Prostate gland (tissue), 2 donors: ENCODE results near the gene PCDH9. TPM values are rescaled to one million over a fixed set of nuclear protein-coding genes. Genes with fewer than 3 reads are reported as not detected.
A peak's percentile ranks its signal among the peaks of the same experiment; 100 is the strongest.

Experiments used
- DNase-seq: peaks from one replicate; pipeline ENCODE4 v3.0.0-alpha.2; 2019; ENCODE audit warnings: low spot score
- H3K27ac ChIP-seq, 2 donors: fragments of 200-600 bp; sonication (generic); 2 replicates each; pipeline ENCODE4 v1.5.1; 2017 to 2019
- H3K27me3 ChIP-seq: fragments of 200-600 bp; sonication (generic); replicated peaks from 2 replicates; pipeline ENCODE4 v1.5.1; 2019; ENCODE audit not compliant: insufficient read depth
- H3K36me3 ChIP-seq, 2 donors: fragments of 200-600 bp; sonication (generic); 1 replicate in 1 of 2; 2 replicates in 1 of 2; pipeline versions ENCODE4 v1.5.1 to v1.8.1; 2017 to 2019
- H3K4me1 ChIP-seq: fragments of 200-600 bp; sonication (generic); replicated peaks from 2 replicates; pipeline ENCODE4 v1.5.1; 2019
- H3K4me3 ChIP-seq, 2 donors: fragments of 200-600 bp; sonication (generic); 2 replicates each; pipeline ENCODE4 v1.5.1; 2017 to 2019
- H3K9me3 ChIP-seq: fragments of 200-600 bp; sonication (generic); 2 replicates; pipeline ENCODE4 v1.5.1; 2017
- POLR2A ChIP-seq: fragments of 450-650 bp; IDR thresholded peaks from one replicate; pipeline ENCODE4 v1.6.1; 2016; ENCODE audit warnings: antibody characterized with exemption, mild to moderate bottlenecking
- POLR2AphosphoS5 ChIP-seq: sonication (generic); formaldehyde crosslinking; IDR thresholded peaks from one replicate; pipeline ENCODE4 v1.6.1; 2017; ENCODE audit warnings: antibody characterized with exemption
- WGBS: methylation state at CpG from one replicate; pipeline ENCODE4 v1.1.5; 2018; 5-methylcytosine and 5-hydroxymethylcytosine counted together
- intact Hi-C: fragments of 100-400 bp; cut with DNase I; formaldehyde crosslinking; loops from one replicate; pipeline ENCODE4 v1.14.2; 2022
- total RNA-seq, 2 donors: library from RNA; depleted of rRNA; stranded (reverse); fragments of >200 nt; gene quantifications; one replicate each; pipeline ENCODE4 v1.1.0, GENCODE V29; 2016
- TF ChIP-seq, protein P1 (sequence below), 4 experiments: fragments of 200-600 bp in 2 of 4; fragments of 450-650 bp in 2 of 4; sonication (generic) in 2 of 4; IDR thresholded peaks; 1 replicate in 3 of 4; 2 replicates in 1 of 4; pipeline ENCODE4 v1.5.1; 2016 to 2019; ENCODE audit warnings: antibody characterized with exemption in 4 of 4, mild to moderate bottlenecking in 2 of 4, moderate library complexity in 2 of 4

PCDH9 gene
- total RNA-seq, 2 donors from 2014 or later: 1.8 to 5.5 TPM

GRCh38 chr13:66322193-66322740, 907.9 kb downstream of the PCDH9 start:
- TF ChIP-seq POLR2A (no peak), POLR2AphosphoS5 (no peak)
- TF ChIP-seq, protein P1, sequence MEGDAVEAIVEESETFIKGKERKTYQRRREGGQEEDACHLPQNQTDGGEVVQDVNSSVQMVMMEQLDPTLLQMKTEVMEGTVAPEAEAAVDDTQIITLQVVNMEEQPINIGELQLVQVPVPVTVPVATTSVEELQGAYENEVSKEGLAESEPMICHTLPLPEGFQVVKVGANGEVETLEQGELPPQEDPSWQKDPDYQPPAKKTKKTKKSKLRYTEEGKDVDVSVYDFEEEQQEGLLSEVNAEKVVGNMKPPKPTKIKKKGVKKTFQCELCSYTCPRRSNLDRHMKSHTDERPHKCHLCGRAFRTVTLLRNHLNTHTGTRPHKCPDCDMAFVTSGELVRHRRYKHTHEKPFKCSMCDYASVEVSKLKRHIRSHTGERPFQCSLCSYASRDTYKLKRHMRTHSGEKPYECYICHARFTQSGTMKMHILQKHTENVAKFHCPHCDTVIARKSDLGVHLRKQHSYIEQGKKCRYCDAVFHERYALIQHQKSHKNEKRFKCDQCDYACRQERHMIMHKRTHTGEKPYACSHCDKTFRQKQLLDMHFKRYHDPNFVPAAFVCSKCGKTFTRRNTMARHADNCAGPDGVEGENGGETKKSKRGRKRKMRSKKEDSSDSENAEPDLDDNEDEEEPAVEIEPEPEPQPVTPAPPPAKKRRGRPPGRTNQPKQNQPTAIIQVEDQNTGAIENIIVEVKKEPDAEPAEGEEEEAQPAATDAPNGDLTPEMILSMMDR (IDR thresholded peaks at IDR 0.05): no peak
- Histone ChIP-seq H3K27ac (no peak overlapping the region), H3K36me3 (no peaks in the 10 kb centered on the region), H3K9me3 (no peaks in the 10 kb centered on the region), H3K27me3 (no peaks in the 10 kb centered on the region), H3K4me3 (no peak overlapping the region), H3K4me1 (no peaks in the 10 kb centered on the region)
- WGBS: 77% methylated on average over 4 of the region's 4 CpGs
- no peak for DNase-seq
- intact Hi-C loops: no loop called here

DNA sequence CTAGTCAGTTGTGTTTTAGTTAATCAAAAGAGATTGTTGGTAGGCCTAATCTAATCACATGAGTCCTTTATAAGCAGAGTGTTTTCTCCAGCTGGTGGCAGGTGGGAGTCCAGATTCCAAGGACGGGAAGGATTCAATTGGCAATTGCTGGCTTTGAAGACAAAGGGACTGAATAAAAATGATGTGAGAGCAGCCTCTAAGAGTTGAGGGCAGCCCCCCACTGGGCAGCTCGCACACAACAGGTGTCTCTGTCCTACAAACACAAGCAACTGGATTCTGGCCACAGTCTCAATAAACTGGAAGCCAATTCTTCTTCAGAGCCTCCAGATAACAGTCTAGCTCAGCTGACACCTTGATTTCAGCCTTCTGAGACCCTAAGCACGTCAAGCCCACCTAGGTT, 915.2 kb downstream of the PCDH9 start:
- H3K9me3 ChIP-seq: no peaks in the 10 kb centered on the region
- H3K27me3 ChIP-seq: no peaks in the 10 kb centered on the region
- intact Hi-C loops: no loop called here
- no peak overlapping the region for H3K4me3 ChIP-seq
- H3K27ac ChIP-seq: no peak overlapping the region
- H3K36me3 ChIP-seq: no peaks in the 10 kb centered on the region
- TF ChIP-seq POLR2A (no peak), POLR2AphosphoS5 (no peak)
- TF ChIP-seq, protein P1 (IDR thresholded peaks at IDR 0.05): no peak
- WGBS: 96% methylated on average over 3 of the region's 3 CpGs
- no peak for DNase-seq
- peaks cover 4% of the 10 kb centered on the region for H3K4me1 ChIP-seq

- TF ChIP-seq, protein P1 (IDR thresholded peaks at IDR 0.05): no peak
- no peak for TF ChIP-seq POLR2AphosphoS5
- TF ChIP-seq POLR2A: no peak
- H3K9me3 ChIP-seq: no peaks in the 10 kb centered on the region
- no peak overlapping the region for H3K27ac ChIP-seq
- 46% methylated on average over 3 of the region's 3 CpGs for WGBS
- intact Hi-C loops: no loop called here
- H3K27me3 ChIP-seq: no peaks in the 10 kb centered on the region
- DNase-seq: no peak
- no peak overlapping the region for H3K4me3 ChIP-seq
- H3K4me1 ChIP-seq: peaks cover 4% of the 10 kb centered on the region
- H3K36me3 ChIP-seq: no peaks in the 10 kb centered on the region
These were observed 916.7 kb downstream of the PCDH9 start for GRCh38 chr13:66313413-66313812.

GRCh38 chr13:66312312-66313087, 917.6 kb downstream of the PCDH9 start:
- TF ChIP-seq POLR2A (no peak), POLR2AphosphoS5 (peak; percentile 95)
- TF ChIP-seq, protein P1 (IDR thresholded peaks at IDR 0.05): peak in 1 of 4 experiments; percentile 5
- WGBS: 40% methylated on average over 10 of the region's 10 CpGs
- intact Hi-C loops: no loop called here
- Histone ChIP-seq H3K4me1 (peaks cover 4% of the 10 kb centered on the region), H3K27ac (no peak overlapping the region), H3K36me3 (no peaks in the 10 kb centered on the region), H3K4me3 (no peak overlapping the region), H3K9me3 (no peaks in the 10 kb centered on the region), H3K27me3 (no peaks in the 10 kb centered on the region)
- DNase-seq: peak; percentile 68
